Fibroblast of mammary gland (primary cell): ENCODE data around the gene TRAPPC6A.
"Not testable (repeated sequence)": the region's sequence is repeated elsewhere in the genome, so short reads cannot be mapped to it uniquely, and the experiment has no call there.

Experiments used
- DNase-seq: peaks from one replicate; pipeline ENCODE4 v3.0.0-alpha.2; 2010; ENCODE audit warnings: low read depth
- H3K4me3 ChIP-seq: 2 replicates; pipeline ENCODE4 v1.5.1; 2011; ENCODE audit warnings: low read depth, mild to moderate bottlenecking, low read length, moderate library complexity; ENCODE audit not compliant: control insufficient read depth
- TF ChIP-seq, protein P1 (sequence below): conservative IDR thresholded peaks from 2 replicates; pipeline ENCODE4 v1.5.1; 2011; ENCODE audit warnings: low read depth, low read length, inconsistent platforms; ENCODE audit not compliant: control insufficient read depth, insufficient read depth

TRAPPC6A gene

DNA sequence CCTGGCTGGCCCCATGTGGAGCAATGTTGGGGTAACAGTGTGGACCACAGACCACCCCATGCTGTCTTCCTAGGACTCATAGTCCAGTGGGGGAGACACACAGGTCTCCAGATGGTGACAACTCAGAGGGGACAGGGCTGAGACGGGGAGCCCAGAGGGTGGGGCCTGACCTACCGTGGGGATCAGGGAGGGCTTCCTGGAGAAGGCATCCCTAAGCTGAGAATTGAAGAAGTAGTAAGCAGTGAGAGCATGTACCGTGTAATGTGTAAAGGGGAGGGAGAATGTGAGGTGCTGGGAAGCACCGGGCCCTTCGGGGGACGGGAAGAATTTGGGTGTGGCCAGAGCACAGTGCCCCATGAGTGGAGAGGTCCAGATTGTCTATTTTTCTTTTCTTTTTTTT is 54.0 kb downstream of the TRAPPC6A start:
- TF ChIP-seq, protein P1, sequence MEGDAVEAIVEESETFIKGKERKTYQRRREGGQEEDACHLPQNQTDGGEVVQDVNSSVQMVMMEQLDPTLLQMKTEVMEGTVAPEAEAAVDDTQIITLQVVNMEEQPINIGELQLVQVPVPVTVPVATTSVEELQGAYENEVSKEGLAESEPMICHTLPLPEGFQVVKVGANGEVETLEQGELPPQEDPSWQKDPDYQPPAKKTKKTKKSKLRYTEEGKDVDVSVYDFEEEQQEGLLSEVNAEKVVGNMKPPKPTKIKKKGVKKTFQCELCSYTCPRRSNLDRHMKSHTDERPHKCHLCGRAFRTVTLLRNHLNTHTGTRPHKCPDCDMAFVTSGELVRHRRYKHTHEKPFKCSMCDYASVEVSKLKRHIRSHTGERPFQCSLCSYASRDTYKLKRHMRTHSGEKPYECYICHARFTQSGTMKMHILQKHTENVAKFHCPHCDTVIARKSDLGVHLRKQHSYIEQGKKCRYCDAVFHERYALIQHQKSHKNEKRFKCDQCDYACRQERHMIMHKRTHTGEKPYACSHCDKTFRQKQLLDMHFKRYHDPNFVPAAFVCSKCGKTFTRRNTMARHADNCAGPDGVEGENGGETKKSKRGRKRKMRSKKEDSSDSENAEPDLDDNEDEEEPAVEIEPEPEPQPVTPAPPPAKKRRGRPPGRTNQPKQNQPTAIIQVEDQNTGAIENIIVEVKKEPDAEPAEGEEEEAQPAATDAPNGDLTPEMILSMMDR = no peak
- H3K4me3 ChIP-seq = no peak overlapping the region
- DNase-seq = no peak

DNA sequence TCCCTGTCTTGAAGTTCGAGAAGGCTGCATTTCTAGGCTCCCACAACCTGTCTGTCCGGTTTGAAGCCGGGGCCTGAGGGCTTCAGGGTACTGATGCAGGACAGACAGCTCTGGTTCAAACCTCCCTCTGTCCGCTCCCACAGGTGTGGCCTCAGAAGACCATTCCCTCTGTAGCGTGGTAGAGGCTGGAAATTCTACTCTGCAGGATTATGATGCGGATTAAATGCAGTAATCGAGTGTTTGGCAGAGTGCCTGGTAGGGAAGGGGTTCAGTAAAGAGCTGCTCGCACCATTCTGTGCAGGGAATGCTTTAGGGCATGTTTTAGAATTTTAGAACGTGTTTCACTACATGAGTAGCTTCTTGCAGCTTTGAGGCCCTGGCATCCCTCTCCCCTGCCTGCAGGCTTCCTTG is 54.6 kb downstream of the TRAPPC6A start:
- no peak for DNase-seq
- H3K4me3 ChIP-seq = no peak overlapping the region
- TF ChIP-seq, protein P1 = no peak

DNA sequence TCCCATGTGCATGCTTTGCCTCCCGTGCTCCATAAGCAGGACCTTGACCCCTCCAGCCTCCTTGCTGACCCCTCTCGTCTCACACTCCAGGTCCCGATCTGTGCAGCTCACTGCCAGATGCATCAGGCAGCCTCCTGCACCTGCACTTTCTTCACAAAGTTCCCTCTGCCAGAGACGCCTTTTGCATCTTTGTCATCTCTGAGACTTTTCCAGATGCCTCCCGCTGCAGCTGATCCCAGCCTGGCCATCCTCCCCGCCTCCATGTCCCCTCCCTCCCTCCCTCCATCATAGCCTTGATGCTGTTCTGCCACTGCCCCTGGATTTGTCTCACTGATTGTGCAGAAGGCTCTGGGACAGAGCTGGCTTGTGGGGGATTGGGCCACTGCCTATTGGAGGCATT is 55.2 kb downstream of the TRAPPC6A start:
- TF ChIP-seq, protein P1 = no peak
- DNase-seq = no peak
- H3K4me3 ChIP-seq = no peak overlapping the region

DNA sequence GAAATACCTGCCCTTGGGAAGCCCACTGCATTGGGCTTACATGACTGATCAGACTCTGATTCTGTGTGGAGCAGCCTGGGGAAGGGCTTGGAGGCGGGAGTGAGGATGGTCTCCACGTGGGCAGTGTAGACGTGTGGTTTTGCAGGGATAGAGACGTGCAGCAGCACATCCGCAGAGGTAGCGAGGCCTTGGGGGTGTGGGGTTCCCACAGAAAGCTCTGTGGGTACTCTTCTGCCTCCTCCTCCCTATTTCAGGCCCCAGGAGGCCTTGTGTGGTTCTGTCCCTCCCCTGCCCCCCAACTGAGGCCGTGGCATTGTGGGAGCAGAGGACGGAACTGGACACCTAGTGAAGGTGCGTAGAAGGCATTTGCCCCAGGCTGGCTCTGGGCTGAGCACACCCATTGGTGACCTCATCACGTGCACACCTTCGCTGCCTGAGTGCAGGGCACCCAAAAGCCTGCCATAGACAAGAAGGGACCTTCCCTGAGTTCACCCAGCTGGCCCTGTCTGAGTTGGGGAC is 56.2 kb downstream of the TRAPPC6A start:
- no peak for DNase-seq
- TF ChIP-seq, protein P1 = no peak
- no peak overlapping the region for H3K4me3 ChIP-seq

DNA sequence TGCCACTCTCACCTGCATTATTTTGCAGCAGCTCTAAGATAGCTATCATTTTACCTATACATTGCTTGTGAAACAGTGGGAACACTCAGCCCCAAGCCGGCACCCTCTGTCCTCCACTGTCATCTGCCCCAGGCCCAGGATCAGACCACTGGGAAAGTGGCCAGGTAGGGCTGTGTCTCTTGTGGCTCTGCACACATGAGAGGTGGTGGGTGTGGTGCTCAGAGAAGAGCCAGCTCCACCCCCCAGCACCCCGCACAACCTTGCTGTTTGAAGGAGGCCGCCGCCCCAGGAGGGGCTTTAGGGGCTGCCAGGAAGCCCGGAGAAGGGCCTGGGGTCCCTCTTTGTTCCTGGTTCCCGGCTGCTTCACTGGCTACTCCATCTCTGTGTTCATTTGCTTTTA is 58.5 kb downstream of the TRAPPC6A start:
- H3K4me3 ChIP-seq = no peak overlapping the region
- DNase-seq = no peak
- TF ChIP-seq, protein P1 = no peak

DNA sequence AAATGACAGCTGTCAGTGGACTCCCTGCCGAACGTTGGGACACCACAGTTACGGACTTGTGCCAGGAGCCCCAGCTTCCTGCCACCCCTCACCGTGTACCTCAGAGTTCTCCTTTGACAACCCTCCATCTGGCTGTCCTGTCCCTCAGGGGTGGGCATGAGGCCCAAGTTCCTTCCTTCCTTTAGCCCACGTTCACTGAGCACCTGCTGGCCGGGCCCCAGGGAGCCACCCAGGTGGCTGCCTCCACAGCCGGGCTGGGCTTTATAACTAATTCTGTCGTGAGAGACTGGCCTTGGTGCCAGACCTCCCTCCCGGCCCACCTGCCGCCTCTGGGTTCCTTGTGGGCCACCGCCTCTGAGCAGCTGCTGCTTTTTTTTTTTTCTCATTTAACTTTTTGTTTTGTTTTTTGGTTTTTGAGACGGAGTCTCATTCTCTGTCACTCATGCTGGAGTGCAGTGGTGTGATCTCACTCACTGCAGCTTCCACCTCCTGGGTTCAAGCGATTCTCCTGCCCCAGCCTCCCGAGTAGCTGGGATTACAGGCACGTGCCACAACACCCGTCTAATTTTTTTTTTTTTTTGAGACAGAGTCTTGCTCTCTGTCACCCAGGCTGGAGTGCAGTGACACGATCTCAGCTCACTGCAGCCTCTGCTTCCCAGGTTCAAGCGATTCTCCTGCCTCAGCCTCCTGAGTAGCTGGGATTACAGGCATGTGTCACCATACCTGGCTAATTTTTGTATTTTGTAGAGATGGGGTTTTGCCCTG is 59.3 kb downstream of the TRAPPC6A start:
- DNase-seq, H3K4me3 ChIP-seq: not testable (repeated sequence)

DNA sequence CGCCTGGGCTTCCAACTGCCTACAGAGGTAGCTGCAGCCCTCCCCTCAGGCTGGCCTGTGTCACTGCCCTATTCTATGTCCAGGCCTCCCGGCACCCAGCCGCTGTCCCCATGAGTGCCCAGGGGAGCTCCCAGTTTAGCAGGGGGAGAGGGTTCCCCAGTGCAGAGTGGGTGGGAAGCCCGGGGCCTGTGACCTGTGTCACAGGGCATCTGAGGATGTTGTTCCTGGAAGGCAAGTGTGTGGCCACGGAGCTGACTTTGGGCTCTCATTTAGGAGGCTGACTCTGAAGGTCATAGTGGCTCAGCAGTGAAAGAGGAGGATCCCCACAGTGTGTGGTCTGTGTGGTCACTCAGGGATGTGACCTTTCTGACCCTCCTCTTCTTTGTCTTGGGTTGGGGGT is 59.9 kb downstream of the TRAPPC6A start:
- TF ChIP-seq, protein P1 = no peak
- no peak for DNase-seq
- no peak overlapping the region for H3K4me3 ChIP-seq
